Uterus (tissue), 4 donors: Measurements from ENCODE around the gene UBQLN1. TPM values are rescaled to one million over a fixed set of nuclear protein-coding genes. Genes with fewer than 3 reads are reported as not detected.

Experiments used
- DNase-seq, 2 donors: peaks; one replicate each; pipeline ENCODE4 v3.0.0-alpha.2; 2019 to 2020
- H3K27ac ChIP-seq, 2 donors: fragments of 200-600 bp; sonication (generic); 1 replicate in 1 of 2; 2 replicates in 1 of 2; pipeline ENCODE4 v1.5.1; 2016 to 2018
- H3K27me3 ChIP-seq, 2 donors: fragments of 200-600 bp; sonication (generic); one replicate each; pipeline ENCODE4 v1.5.1; 2018 to 2019; ENCODE audit warnings: control low read depth in 1 of 2
- H3K36me3 ChIP-seq, 2 donors: fragments of 200-600 bp; sonication (generic); one replicate each; pipeline ENCODE4 v1.5.1; 2019; ENCODE audit warnings: control low read depth in 1 of 2
- H3K4me1 ChIP-seq, 2 donors: fragments of 200-600 bp; sonication (generic); one replicate each; pipeline ENCODE4 v1.5.1; 2018 to 2019; ENCODE audit warnings: control low read depth in 1 of 2
- H3K4me3 ChIP-seq, 2 donors: fragments of 200-600 bp; sonication (generic); 1 replicate in 1 of 2; 2 replicates in 1 of 2; pipeline ENCODE4 v1.5.1; 2018 to 2019; ENCODE audit warnings: mild to moderate bottlenecking in 1 of 2
- H3K9me3 ChIP-seq, 2 donors: fragments of 200-600 bp; sonication (generic); one replicate each; pipeline ENCODE4 v1.5.1; 2019; ENCODE audit warnings: control low read depth in 1 of 2
- POLR2A ChIP-seq, 2 donors: fragments of 450-650 bp; IDR thresholded peaks; one replicate each; pipeline ENCODE4 v1.6.1; 2016; ENCODE audit warnings: antibody characterized with exemption in 2 of 2, mild to moderate bottlenecking in 1 of 2, moderate library complexity in 1 of 2
- intact Hi-C: fragments of 100-400 bp; cut with DNase I; formaldehyde crosslinking; loops from one replicate; pipeline ENCODE4 v1.15.1; 2023; ENCODE audit warnings: low total_unique reads
- total RNA-seq, 4 donors: library from RNA; depleted of rRNA in 3 of 4; stranded (reverse); fragments of >200 nt in 3 of 4; gene quantifications; one replicate each; pipeline versions ENCODE4 v1.1.0 to v1.2.4, GENCODE V29; 2014 to 2023
- TF ChIP-seq, protein P1 (sequence below), 4 experiments: fragments of 200-600 bp in 2 of 4; fragments of 450-650 bp in 2 of 4; sonication (generic) in 2 of 4; IDR thresholded peaks; one replicate each; pipeline ENCODE4 v1.5.1; 2016 to 2019; ENCODE audit warnings: antibody characterized with exemption in 4 of 4, mild to moderate bottlenecking in 2 of 4, moderate library complexity in 1 of 4
- donor health status: DM: yes; HTN: yes; CAD: no.

Gene UBQLN1
- total RNA-seq, 4 donors from 2014 or later, result 66.8 to 155 (median 98.1) TPM

DNA sequence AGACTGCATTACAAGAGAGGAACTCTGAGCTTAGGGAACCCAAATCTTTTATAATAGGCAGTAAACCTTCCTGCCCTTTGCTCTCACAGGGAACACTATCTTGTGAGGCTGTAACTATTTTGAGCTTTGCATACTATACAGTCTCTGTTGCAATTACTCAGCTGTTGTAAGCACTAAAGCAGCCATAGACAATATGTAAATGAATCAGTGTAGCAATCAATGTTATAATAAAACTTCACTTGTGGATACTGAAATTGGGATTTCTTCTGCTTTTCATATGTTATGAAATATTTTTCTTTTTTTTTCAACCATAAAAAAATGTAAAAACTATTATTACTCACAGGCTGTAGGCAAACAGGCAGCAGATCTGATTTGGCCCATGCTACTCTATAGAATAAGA, 16.7 kb upstream of the UBQLN1 start:
- intact Hi-C loops, result no loop called here
- Histone ChIP-seq H3K4me1 (no peaks in the 10 kb centered on the region), H3K9me3 (no peaks in the 10 kb centered on the region), H3K36me3 (no peaks in the 10 kb centered on the region), H3K27ac (no peak overlapping the region), H3K27me3 (no peaks in the 10 kb centered on the region), H3K4me3 (no peak overlapping the region)
- TF ChIP-seq, protein P1, sequence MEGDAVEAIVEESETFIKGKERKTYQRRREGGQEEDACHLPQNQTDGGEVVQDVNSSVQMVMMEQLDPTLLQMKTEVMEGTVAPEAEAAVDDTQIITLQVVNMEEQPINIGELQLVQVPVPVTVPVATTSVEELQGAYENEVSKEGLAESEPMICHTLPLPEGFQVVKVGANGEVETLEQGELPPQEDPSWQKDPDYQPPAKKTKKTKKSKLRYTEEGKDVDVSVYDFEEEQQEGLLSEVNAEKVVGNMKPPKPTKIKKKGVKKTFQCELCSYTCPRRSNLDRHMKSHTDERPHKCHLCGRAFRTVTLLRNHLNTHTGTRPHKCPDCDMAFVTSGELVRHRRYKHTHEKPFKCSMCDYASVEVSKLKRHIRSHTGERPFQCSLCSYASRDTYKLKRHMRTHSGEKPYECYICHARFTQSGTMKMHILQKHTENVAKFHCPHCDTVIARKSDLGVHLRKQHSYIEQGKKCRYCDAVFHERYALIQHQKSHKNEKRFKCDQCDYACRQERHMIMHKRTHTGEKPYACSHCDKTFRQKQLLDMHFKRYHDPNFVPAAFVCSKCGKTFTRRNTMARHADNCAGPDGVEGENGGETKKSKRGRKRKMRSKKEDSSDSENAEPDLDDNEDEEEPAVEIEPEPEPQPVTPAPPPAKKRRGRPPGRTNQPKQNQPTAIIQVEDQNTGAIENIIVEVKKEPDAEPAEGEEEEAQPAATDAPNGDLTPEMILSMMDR (IDR thresholded peaks at IDR 0.05), result no peak
- no peak for TF ChIP-seq POLR2A (IDR thresholded peaks at IDR 0.05)
- no peak for DNase-seq

DNA sequence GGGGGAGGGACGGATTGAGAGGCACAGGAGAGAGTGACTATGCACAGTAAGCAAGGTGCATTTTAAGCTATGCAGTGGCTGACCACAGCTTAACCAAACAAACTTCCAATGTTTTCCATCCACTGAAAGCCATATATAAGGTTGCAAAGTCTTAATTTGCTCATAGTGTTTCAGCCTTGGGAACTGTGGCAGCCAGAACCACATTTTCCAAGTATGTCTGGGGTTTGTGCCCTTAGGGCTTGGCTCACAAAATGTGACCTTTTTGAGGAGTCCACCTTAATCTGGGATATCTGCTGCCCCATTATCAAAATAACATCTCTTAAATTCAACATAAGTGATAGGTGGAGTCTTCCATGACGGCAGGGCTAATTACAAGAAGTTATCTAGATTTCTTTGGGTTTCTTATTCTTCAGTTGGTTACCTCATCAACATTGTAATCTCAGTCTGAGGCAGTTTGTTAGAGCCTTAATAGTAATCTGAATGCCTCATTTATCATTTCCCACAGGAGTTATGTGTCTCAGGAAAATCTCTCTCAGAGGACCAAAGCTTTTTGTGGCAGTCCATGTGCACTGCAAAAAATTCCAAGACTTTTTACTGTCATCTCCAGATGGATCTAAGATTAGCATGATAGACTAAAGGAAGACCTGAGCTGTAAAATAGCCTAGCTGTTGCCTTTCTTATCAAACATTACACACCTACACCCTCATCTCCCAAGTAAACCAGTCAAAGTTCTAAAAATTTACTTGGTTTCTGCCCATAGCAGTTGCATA, 15.2 kb upstream of the UBQLN1 start:
- Histone ChIP-seq H3K9me3 (no peaks in the 10 kb centered on the region), H3K36me3 (no peaks in the 10 kb centered on the region), H3K4me1 (no peaks in the 10 kb centered on the region), H3K4me3 (no peak overlapping the region), H3K27ac (no peak overlapping the region), H3K27me3 (no peaks in the 10 kb centered on the region)
- TF ChIP-seq, protein P1 (IDR thresholded peaks at IDR 0.05), result no peak
- TF ChIP-seq POLR2A (IDR thresholded peaks at IDR 0.05), result no peak
- no peak for DNase-seq
- intact Hi-C loops, result no loop called here

DNA sequence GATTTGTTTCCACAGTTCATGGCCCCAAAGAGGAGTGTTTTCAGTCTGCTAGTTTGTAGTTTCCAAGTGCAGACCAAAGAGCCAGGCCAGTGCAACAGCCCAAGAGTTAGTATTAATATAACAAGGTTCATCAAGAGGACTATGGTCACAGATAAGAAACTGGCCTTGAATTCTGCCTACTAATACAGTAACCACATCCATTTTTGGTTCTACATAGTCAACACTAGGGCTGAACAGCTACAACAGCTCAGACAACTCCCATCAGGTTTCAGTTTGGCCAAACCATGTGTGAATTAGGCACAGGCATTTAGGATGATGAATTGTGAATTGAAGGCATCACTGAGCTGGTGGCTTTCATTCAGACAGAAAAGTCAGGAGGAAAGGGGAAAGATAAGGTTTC, 13.8 kb upstream of the UBQLN1 start:
- H3K4me3 ChIP-seq, result no peak overlapping the region
- no peak for DNase-seq
- intact Hi-C loops, result no loop called here

DNA sequence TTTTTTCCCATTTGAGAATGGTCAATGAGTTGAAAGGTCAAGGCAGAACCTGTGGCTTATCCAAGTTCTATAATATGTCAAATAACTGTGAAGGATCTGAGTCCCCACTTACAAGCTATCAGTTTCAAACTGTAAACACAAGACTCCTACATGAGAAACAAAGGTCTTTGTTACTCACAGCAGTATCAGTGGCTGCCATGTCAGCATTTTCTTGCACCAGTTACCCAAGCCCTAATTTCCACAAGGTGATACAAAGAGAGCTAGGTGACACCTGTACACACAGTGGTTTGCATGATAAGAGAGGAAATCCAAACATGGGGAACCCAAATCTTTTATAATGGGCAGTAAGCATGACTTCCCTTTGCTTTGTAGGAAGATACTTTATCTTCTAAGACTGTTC, 8.0 kb upstream of the UBQLN1 start:
- Histone ChIP-seq H3K27me3 (no peaks in the 10 kb centered on the region), H3K4me1 (no peaks in the 10 kb centered on the region), H3K4me3 (no peak overlapping the region), H3K36me3 (no peaks in the 10 kb centered on the region), H3K9me3 (no peaks in the 10 kb centered on the region), H3K27ac (no peak overlapping the region)
- TF ChIP-seq, protein P1 (IDR thresholded peaks at IDR 0.05), result no peak
- no peak for TF ChIP-seq POLR2A (IDR thresholded peaks at IDR 0.05)
- DNase-seq, result no peak
- intact Hi-C loops, result no loop called here

More for the DNA sequence above, 13.8 kb upstream of the UBQLN1 start:
- Histone ChIP-seq H3K4me1 (no peaks in the 10 kb centered on the region), H3K9me3 (no peaks in the 10 kb centered on the region), H3K36me3 (no peaks in the 10 kb centered on the region), H3K27me3 (no peaks in the 10 kb centered on the region), H3K27ac (no peak overlapping the region)
- TF ChIP-seq POLR2A (IDR thresholded peaks at IDR 0.05), result no peak
- TF ChIP-seq, protein P1 (IDR thresholded peaks at IDR 0.05), result no peak

DNA sequence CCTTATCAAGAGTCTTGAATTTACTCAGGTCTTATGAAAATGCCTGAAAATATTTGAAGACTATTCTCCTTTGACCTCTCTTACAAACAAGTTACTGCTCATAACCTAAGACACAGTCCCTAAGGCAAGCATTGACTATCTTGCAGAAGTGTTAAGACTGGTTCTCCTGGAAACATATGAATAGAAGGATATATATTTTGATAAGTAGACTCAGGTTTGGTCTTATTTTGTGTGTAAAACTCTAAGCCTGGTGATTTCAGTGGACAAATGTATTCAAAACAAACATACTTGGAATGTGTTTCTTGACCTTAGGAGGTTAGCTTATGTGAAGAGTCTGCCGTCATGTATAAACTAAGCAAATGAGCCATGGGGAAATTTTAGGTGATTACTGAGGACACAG, 7.5 kb upstream of the UBQLN1 start:
- Histone ChIP-seq H3K4me1 (no peaks in the 10 kb centered on the region), H3K9me3 (no peaks in the 10 kb centered on the region), H3K36me3 (no peaks in the 10 kb centered on the region), H3K27me3 (no peaks in the 10 kb centered on the region), H3K4me3 (no peak overlapping the region), H3K27ac (no peak overlapping the region)
- intact Hi-C loops, result no loop called here
- DNase-seq, result no peak
- TF ChIP-seq POLR2A (IDR thresholded peaks at IDR 0.05), result no peak
- TF ChIP-seq, protein P1 (IDR thresholded peaks at IDR 0.05), result no peak
